Amniotic stem cell (primary cell): Measurements from ENCODE around the gene EXOG.
"Not testable (repeated sequence)": the region's sequence is repeated elsewhere in the genome, so short reads cannot be mapped to it uniquely, and the experiment has no call there.

ENCODE experiments used
- DNase-seq: peaks from one replicate; lab custom pipeline; 2025; lab: John Stamatoyannopoulos, UW

The EXOG gene

GRCh38 chr3:38563886-38564270 is 67.7 kb downstream of the EXOG start:
- no peak for DNase-seq

DNA sequence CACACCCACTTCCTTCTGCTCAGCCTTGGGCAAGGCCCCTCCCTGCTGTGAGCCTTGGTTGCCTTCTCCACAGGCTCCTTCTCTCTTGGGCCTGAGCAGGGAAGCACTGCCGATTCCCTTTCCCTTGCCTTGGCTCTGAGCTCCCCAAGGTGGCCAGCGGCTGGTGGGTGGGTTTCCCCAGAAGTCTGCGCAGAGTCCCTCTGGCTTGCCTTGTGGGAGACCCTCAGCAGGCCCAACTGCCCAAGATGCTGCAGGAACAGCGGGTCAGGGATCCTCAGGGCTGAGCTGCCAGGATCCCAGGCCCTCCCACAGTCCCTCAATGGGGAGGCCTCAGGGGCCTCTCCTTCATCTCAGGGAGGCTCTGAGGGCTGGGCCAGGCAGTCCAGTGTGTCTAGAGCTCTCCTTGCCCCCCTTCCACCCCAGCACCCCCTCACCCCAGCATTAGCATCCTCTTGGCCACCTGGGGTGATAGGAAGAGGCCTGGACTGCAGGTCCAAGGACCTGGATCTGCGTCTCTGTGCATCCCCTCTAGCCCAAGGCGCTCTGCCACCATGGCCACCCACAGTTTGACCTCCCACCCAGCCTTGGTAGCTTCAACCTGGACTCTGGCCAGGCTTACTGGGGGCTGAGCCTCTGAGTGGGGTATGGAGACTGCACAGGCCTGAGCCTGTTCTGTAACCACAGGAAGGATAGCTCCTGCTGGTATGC is 68.6 kb downstream of the EXOG start:
- DNase-seq: no peak

- DNase-seq: no peak
Observed at GRCh38 chr3:38565339-38566214, 69.4 kb downstream of the EXOG start.

DNA sequence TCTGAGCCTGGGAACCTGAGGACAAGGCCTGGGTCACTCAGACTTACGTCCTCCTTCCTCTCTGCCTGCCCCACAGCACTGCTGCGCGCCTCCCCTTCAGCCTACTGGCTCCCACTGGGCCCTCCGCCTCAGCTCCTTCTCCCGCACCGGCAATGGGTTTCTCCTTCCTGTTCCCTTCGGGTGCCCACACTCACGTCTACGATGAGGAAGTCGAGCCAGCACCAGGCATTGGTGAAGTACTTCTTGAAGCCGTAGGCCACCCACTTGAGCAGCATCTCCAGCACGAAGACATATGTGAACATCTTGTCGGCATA is 70.0 kb downstream of the EXOG start:
- DNase-seq: no peak

DNA sequence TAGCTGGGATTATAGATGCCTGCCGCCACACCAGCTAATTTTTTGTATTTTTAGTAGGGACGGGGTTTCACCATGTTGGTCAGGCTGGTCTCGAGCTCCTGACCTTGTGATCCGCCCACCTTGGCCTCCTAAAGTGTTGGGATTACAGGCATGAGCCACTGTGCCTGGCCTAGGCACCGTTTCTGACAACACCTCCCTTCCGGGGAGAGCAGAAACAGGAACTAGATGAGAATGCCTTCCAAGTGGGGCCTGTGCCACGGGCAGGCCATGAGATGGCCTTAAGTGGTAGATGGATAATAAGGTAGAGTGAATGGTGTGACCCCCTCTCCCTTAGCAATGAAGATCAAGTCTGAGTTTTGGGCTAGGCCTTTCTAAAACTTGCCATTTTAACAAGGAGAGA is 70.7 kb downstream of the EXOG start:
- not testable (repeated sequence) for DNase-seq

DNA sequence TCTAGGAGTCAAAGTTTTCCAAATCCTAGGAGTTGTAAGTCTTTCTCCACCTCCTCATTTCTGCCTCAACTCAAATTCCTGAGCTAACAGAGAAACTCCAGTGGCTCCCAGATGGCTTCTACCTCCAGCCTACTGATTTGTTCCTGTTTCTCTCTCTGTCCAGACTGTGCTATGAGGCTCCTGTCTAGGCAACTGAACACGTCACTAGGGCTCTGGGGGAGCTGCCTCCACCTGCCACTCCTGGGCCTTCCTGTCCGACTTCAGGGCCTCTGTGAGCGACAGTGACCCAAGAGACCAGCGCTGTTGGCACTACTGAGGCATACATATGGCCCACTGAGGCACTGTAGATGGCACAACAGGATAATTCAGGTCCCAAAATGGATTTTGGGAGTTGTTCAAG is 71.4 kb downstream of the EXOG start:
- no peak for DNase-seq

GRCh38 chr3:38573111-38573510 is 77.0 kb downstream of the EXOG start:
- DNase-seq: no peak

GRCh38 chr3:38573556-38573955 is 77.4 kb downstream of the EXOG start:
- no peak for DNase-seq

DNA sequence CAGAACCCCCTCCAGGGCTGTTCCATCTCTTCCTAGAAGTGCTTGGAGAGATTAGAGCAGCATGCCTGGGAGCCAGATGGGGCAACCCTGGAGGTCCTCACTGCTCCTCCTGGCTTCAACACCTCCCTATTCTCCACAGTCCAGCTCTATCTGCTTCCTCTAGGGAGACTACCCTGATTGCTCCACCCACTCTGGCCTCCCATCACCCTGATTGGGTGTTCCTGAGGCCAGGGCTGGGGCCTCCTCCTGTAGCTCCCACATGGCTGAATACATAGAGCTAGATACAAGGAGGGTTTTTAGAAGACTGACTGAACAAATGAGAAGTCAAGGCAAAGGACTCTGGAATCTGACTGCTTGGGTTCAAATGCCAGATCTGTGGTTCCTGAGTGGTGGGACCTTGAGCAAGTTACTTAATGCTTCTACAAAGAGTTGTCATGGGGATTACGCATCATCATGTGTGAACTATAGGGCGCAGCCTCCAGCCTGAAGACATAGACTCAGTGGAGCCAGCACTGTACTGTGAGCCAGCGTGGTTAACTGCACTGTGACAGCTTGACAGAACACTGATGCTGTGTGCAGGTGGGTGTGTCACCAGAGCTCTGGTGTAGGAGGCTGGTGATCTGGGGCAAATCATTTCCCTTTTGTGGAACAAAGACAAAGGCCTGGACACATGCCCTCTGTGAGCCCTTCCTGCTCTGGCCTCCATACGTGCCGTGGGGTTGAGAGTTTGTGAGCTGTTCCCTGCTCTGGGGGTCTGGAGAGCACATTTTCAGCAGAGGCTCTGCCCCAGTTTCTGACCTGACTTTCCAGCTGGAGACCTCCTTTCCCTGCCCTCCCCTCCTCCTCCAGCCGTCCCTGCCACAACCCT is 78.5 kb downstream of the EXOG start:
- no peak for DNase-seq

DNA sequence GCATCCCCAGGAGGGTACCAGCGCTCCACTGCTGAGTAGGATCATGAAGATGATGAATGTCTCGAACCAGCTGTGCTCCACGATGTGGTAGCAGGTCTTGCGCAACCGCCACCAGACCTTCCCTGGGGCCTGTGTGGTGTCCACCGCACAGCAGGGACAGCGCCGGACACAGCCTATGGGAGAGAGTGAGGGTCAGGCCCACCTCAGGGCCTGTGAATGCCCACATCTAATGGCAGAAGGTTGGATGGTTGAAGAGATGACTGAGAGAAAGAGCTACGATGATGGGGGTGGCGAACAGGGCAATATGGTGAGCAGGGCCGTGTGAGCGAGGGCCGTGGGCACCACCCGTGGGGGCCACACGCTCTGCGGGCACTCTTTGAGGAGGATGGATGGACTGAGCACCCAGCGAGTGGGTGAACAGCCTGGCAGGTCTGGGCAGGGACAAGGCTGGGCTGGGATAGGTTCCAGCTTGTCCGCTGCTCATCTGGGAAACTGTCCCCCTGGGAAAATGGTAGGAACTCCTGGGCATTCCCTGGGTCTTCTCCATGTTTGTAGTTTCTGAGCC is 79.2 kb downstream of the EXOG start:
- DNase-seq: no peak
